Measurements from ENCODE around the gene ERICH2.
A peak's percentile ranks its signal among the peaks of the same experiment; 100 is the strongest.

Gene ERICH2

DNA sequence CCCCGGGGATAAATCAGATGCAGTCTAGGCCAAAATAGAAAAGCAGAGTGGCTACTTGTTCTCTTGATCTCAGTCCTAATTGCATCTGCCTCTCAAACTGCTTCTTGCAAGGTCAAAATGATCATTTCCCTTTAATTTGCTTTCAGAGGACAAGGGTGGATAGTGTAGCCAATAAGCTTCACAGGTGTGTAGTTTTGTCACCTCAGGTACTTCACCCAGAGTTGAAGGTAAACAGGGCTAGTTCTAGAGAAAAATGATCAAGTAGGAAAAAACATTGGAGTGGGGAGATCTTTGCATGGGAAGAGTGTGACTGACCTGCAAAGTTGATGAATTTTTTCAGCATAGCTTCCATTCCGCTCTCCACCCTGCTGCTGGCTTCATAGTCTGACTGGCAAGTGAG, 8.7 kb downstream of the ERICH2 start:
- no peak for TF ChIP-seq CTCF (conservative IDR thresholded peaks at IDR 0.05; ENCODE audit: low read length)
- H3K4me3 ChIP-seq (ENCODE audit: low read length), result no peak overlapping the region
- DNase-seq (ENCODE audit: low read depth), result no peak

GRCh38 chr2:170779304-170779703, 9.1 kb downstream of the ERICH2 start:
- H3K4me3 ChIP-seq (ENCODE audit: low read length), result no peak overlapping the region
- DNase-seq (ENCODE audit: low read depth), result no peak
- no peak for TF ChIP-seq CTCF (conservative IDR thresholded peaks at IDR 0.05; ENCODE audit: low read length)

DNA sequence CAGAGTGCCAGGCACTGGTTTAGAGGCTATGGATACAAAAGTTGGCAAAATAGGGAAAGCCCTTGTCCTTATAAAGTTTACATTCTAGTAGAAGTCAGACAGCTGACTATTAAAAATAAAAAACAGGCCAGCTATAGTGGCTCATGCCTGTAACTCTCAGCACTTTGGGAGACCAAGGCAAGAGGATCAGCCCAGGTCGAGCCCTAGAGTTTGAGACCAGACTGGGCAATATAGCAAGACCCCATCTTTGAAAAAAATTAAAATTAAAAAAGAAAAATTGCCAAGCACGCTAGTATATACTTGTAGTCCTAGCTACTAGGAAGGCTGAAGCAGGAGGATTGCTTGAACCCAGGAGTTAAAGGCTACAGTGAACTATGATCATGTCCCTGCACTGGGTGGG, 12.5 kb downstream of the ERICH2 start:
- no peak for TF ChIP-seq CTCF (conservative IDR thresholded peaks at IDR 0.05; ENCODE audit: low read length)
- H3K4me3 ChIP-seq (ENCODE audit: low read length), result no peak overlapping the region
- DNase-seq (ENCODE audit: low read depth), result no peak

GRCh38 chr2:170783549-170783948, 13.4 kb downstream of the ERICH2 start:
- no peak for TF ChIP-seq CTCF (conservative IDR thresholded peaks at IDR 0.05; ENCODE audit: low read length)
- DNase-seq (ENCODE audit: low read depth), result no peak
- H3K4me3 ChIP-seq (ENCODE audit: low read length), result no peak overlapping the region

DNA sequence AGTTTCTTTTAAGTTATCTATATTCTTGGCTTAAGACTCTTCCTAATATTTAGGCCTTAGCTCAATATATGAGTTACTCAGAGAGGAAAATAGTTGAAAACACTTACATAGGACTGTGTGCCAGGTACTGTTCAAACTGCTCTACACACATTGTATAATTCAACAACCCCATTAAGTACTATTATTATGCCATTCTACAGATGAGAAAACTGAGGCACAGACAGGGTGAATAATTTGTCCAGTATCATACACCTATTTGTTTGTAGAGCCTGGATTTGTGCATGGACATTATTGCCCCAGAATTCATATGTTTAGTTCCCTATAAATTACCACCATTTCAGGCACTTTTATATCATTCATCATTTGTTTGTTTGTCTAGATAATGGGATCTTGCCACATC, 28.8 kb downstream of the ERICH2 start:
- no peak for TF ChIP-seq CTCF (conservative IDR thresholded peaks at IDR 0.05; ENCODE audit: low read length)
- no peak overlapping the region for H3K4me3 ChIP-seq (ENCODE audit: low read length)
- no peak for DNase-seq (ENCODE audit: low read depth)

DNA sequence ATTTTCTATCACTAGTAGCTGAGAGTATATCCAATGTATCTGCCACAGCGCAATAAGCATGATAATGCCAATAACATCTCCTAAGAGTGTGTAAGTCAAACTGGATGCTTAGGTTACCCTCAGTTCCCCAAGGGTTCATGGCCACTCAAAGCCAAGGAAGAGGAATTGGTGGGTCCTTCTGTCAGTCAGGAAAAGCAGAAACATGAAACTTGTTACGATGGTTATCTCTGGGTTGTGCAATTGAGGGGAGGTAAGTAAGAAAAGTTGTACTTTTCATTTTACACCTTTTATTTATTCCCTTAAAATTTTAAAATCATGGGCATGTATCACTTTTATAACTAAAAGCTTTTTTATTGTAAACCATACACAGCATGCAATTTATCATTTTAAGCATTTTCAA, 36.4 kb downstream of the ERICH2 start:
- TF ChIP-seq CTCF (conservative IDR thresholded peaks at IDR 0.05; ENCODE audit: low read length), result no peak
- no peak overlapping the region for H3K4me3 ChIP-seq (ENCODE audit: low read length)
- DNase-seq (ENCODE audit: low read depth), result no peak

GRCh38 chr2:170812710-170813600, 42.8 kb downstream of the ERICH2 start:
- TF ChIP-seq CTCF (conservative IDR thresholded peaks at IDR 0.05; ENCODE audit: low read length), result peak; percentile 74
- H3K4me3 ChIP-seq (ENCODE audit: low read length), result no peak overlapping the region
- peak; percentile 95 for DNase-seq (ENCODE audit: low read depth)
